GM23338 (cell line): Measurements from ENCODE around the gene FOXRED1. TPM values are rescaled to one million over a fixed set of nuclear protein-coding genes. Genes with fewer than 3 reads are reported as not detected.

Source experiments
- ATAC-seq: fragments of 200-7000 bp; cut with Tn5 transposase; 3 replicates; pipeline ENCODE4 v1.9.1; 2020
- DNase-seq: peaks from one replicate; pipeline ENCODE4 v3.0.0-alpha.2; 2015; ENCODE audit warnings: low spot score
- H2AFZ ChIP-seq: fragments of 200-600 bp; sonication (generic); 2 replicates; pipeline ENCODE4 v1.8.0; 2016; ENCODE audit warnings: antibody characterized with exemption, mild to moderate bottlenecking, moderate library complexity
- H3F3A ChIP-seq: fragments of 200-600 bp; sonication (generic); replicated peaks from 2 replicates; pipeline ENCODE4 v1.8.0; 2017; ENCODE audit warnings: antibody characterized with exemption, mixed run types, low read depth
- H3K27ac ChIP-seq: fragments of 200-600 bp; sonication (generic); 2 replicates; pipeline ENCODE4 v1.6.1; 2016; ENCODE audit warnings: low read depth
- H3K27me3 ChIP-seq: fragments of 200-600 bp; sonication (generic); 2 replicates; pipeline ENCODE4 v1.8.0; 2016; ENCODE audit warnings: mild to moderate bottlenecking, mixed run types, moderate library complexity; ENCODE audit not compliant: insufficient read depth
- H3K36me3 ChIP-seq: fragments of 200-600 bp; sonication (generic); 2 replicates; pipeline ENCODE4 v1.8.0; 2016; ENCODE audit warnings: mild to moderate bottlenecking; ENCODE audit not compliant: insufficient read depth
- H3K4me1 ChIP-seq: fragments of 200-600 bp; sonication (generic); 2 replicates; pipeline ENCODE4 v1.8.0; 2016; ENCODE audit warnings: mild to moderate bottlenecking, moderate library complexity; ENCODE audit not compliant: insufficient read depth
- H3K4me2 ChIP-seq: fragments of 200-600 bp; sonication (generic); 2 replicates; pipeline ENCODE4 v1.7.1; 2017; ENCODE audit warnings: mixed run types
- H3K4me3 ChIP-seq: fragments of 200-600 bp; sonication (generic); 2 replicates; pipeline ENCODE4 v1.6.1; 2016; ENCODE audit warnings: mixed run types
- H3K79me2 ChIP-seq: fragments of 200-600 bp; sonication (generic); replicated peaks from 2 replicates; pipeline ENCODE4 v1.8.0; 2017; ENCODE audit warnings: mild to moderate bottlenecking; ENCODE audit not compliant: insufficient read depth
- H3K9me2 ChIP-seq: fragments of 200-600 bp; sonication (generic); 2 replicates; pipeline ENCODE4 v1.8.0; 2017; ENCODE audit not compliant: insufficient read depth
- H4K20me1 ChIP-seq: fragments of 200-600 bp; sonication (generic); replicated peaks from 2 replicates; pipeline ENCODE4 v1.8.0; 2017; ENCODE audit warnings: mild to moderate bottlenecking; ENCODE audit not compliant: insufficient read depth
- H3K27ac Mint-ChIP-seq: 2 replicates; pipeline ENCODE4 v1.8.0; 2020; ENCODE audit warnings: inconsistent platforms, mild to moderate bottlenecking, moderate library complexity, mixed read lengths
- H3K27me3 Mint-ChIP-seq: 3 replicates; pipeline ENCODE4 v1.8.0; 2022; ENCODE audit warnings: low read depth, mild to moderate bottlenecking, moderate library complexity, mixed read lengths, inconsistent platforms; ENCODE audit not compliant: insufficient read depth, poor library complexity
- H3K36me3 Mint-ChIP-seq: 3 replicates; pipeline ENCODE4 v1.8.0; 2021; ENCODE audit warnings: low read depth, mild to moderate bottlenecking, inconsistent platforms, moderate library complexity, mixed read lengths
- H3K4me1 Mint-ChIP-seq: 3 replicates; pipeline ENCODE4 v1.8.0; 2020; ENCODE audit warnings: mild to moderate bottlenecking, inconsistent platforms, mixed read lengths
- H3K4me3 Mint-ChIP-seq: 3 replicates; pipeline ENCODE4 v1.8.0; 2021; ENCODE audit warnings: moderate library complexity, mild to moderate bottlenecking, inconsistent platforms, mixed read lengths
- H3K9me3 Mint-ChIP-seq: 3 replicates; pipeline ENCODE4 v1.8.0; 2020; ENCODE audit warnings: moderate library complexity, mild to moderate bottlenecking, inconsistent platforms, mixed read lengths
- CREB1 ChIP-seq: fragments of 250-450 bp; sonication (Bioruptor Pico); IDR thresholded peaks from 2 replicates; pipeline ENCODE4 v1.5.0; 2020; ENCODE audit warnings: low read depth, mild to moderate bottlenecking, moderate library complexity
- CTCF ChIP-seq, 2 experiments: fragments of 200-600 bp in 1 of 2; sonication (generic) in 1 of 2; conservative IDR thresholded peaks; 2 replicates each; pipeline versions ENCODE4 v1.5.1 to v1.6.1; 2016 to 2017; ENCODE audit warnings: antibody characterized with exemption in 2 of 2, low read depth in 2 of 2, mild to moderate bottlenecking in 2 of 2, moderate library complexity in 1 of 2
- ETS1 ChIP-seq: IDR thresholded peaks from 2 replicates; pipeline ENCODE4 v1.6.1; 2016; ENCODE audit warnings: antibody characterized with exemption
- EZH2 ChIP-seq: fragments of 200-600 bp; sonication (generic); IDR thresholded peaks from one replicate; pipeline ENCODE4 v1.8.0; 2017; ENCODE audit warnings: antibody characterized with exemption, mild to moderate bottlenecking, low read depth; ENCODE audit not compliant: unreplicated experiment
- NANOG ChIP-seq: IDR thresholded peaks from 2 replicates; pipeline ENCODE4 v1.6.1; 2016; ENCODE audit warnings: antibody characterized with exemption, borderline replicate concordance
- POLR2AphosphoS5 ChIP-seq: IDR thresholded peaks from 2 replicates; pipeline ENCODE4 v1.6.1; 2016; ENCODE audit warnings: antibody characterized with exemption, low read depth
- REST ChIP-seq: IDR thresholded peaks from one replicate; pipeline ENCODE4 v1.6.1; 2018; ENCODE audit warnings: antibody characterized with exemption; ENCODE audit not compliant: unreplicated experiment
- STAT1 ChIP-seq: IDR thresholded peaks from one replicate; pipeline ENCODE4 v1.6.1; 2016; ENCODE audit warnings: antibody characterized with exemption; ENCODE audit not compliant: unreplicated experiment
- ZNF114 ChIP-seq: fragments of 250-450 bp; sonication (Bioruptor Pico); IDR thresholded peaks from 2 replicates; pipeline ENCODE4 v1.5.0; 2020; ENCODE audit warnings: mild to moderate bottlenecking, moderate library complexity
- ZNF331 ChIP-seq: fragments of 250-450 bp; sonication (Bioruptor Pico); IDR thresholded peaks from 2 replicates; pipeline ENCODE4 v1.5.0; 2020; ENCODE audit warnings: low read depth, mild to moderate bottlenecking, moderate library complexity
- ZNF462 ChIP-seq: fragments of 250-450 bp; sonication (Bioruptor Pico); IDR thresholded peaks from 2 replicates; pipeline ENCODE4 v1.5.0; 2020; ENCODE audit warnings: mild to moderate bottlenecking, moderate library complexity
- polyA plus RNA-seq: library from polyadenylated mRNA; unstranded; fragments of >200 nt; fragmentation: Nextera tagmentation; extraction: Ambion mirVana; gene quantifications from 2 replicates; pipeline ENCODE4 v1.2.1, GENCODE V29; 2016
- total RNA-seq: library from RNA; depleted of rRNA; stranded (reverse); fragments of >200 nt; shearing (Covaris generic); gene quantifications from 2 replicates; pipeline ENCODE4 v1.2.3, GENCODE V29; 2014

The FOXRED1 gene
- total and polyA plus RNA-seq, 2 experiments from 2014 or later = 25.2 to 59.2 TPM

GRCh38 chr11:126317432-126317755 is 48.4 kb downstream of the FOXRED1 start:
- H3K9me3 Mint-ChIP-seq = no peaks in the 10 kb centered on the region
- Histone ChIP-seq H3K27ac (no peak overlapping the region), H3K79me2 (no peaks in the 10 kb centered on the region; the same call in 1 of the 2 replicates), H3K4me1 (no peaks in the 10 kb centered on the region), H3K4me3 (no peak overlapping the region), H3K4me2 (no peak overlapping the region), H3K9me2 (no peaks in the 10 kb centered on the region), H4K20me1 (no peaks in the 10 kb centered on the region), H3F3A (no peaks in the 10 kb centered on the region), H3K27me3 (no peaks in the 10 kb centered on the region), H2AFZ (no peak overlapping the region), H3K36me3 (no peaks in the 10 kb centered on the region)
- no peaks in the 10 kb centered on the region for H3K4me1 Mint-ChIP-seq
- ATAC-seq = no peak
- TF ChIP-seq REST (no peak), EZH2 (no peak), POLR2AphosphoS5 (no peak), ZNF462 (CRISPR knock-in tag) (no peak), NANOG (no peak), CREB1 (CRISPR knock-in tag) (no peak), ETS1 (no peak), CTCF (conservative IDR thresholded peaks at IDR 0.05; ENCODE audit: low read depth in 2 of 2) (no peak), ZNF331 (CRISPR knock-in tag) (no peak), STAT1 (no peak), ZNF114 (CRISPR knock-in tag) (no peak)
- DNase-seq = no peak
- no peak overlapping the region for H3K27ac Mint-ChIP-seq
- no peaks in the 10 kb centered on the region for H3K27me3 Mint-ChIP-seq
- peaks cover 19% of the 10 kb centered on the region for H3K36me3 Mint-ChIP-seq
- no peak overlapping the region for H3K4me3 Mint-ChIP-seq
